ENCODE data around the gene MFN1.

- TF ChIP-seq, protein P1, sequence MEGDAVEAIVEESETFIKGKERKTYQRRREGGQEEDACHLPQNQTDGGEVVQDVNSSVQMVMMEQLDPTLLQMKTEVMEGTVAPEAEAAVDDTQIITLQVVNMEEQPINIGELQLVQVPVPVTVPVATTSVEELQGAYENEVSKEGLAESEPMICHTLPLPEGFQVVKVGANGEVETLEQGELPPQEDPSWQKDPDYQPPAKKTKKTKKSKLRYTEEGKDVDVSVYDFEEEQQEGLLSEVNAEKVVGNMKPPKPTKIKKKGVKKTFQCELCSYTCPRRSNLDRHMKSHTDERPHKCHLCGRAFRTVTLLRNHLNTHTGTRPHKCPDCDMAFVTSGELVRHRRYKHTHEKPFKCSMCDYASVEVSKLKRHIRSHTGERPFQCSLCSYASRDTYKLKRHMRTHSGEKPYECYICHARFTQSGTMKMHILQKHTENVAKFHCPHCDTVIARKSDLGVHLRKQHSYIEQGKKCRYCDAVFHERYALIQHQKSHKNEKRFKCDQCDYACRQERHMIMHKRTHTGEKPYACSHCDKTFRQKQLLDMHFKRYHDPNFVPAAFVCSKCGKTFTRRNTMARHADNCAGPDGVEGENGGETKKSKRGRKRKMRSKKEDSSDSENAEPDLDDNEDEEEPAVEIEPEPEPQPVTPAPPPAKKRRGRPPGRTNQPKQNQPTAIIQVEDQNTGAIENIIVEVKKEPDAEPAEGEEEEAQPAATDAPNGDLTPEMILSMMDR (IDR thresholded peaks at IDR 0.05), result no peak
- TF ChIP-seq POLR2A (IDR thresholded peaks at IDR 0.05; ENCODE audit: low read depth) (no peak), EP300 (IDR thresholded peaks at IDR 0.05) (no peak), POLR2AphosphoS5 (IDR thresholded peaks at IDR 0.05) (no peak)
Observed at GRCh38 chr3:179373938-179374337, 26.4 kb downstream of the MFN1 start.

Measured in esophagus muscularis mucosa (tissue), 4 donors.